GM21529 (cell line): ENCODE results near the gene LAMP5.

Source experiments
- ATAC-seq: cut with Tn5 transposase; IDR thresholded peaks from one replicate; pipeline ENCODE4 v1.9.1; 2021; ENCODE audit not compliant: unreplicated experiment

Gene LAMP5

GRCh38 chr20:9514461-9515213, at the start of gene LAMP5:
LAMP5 (plus strand) TSS chr20:9514590; CDS start chr20:9514853, 263 bp downstream.
- ATAC-seq, result no peak

DNA sequence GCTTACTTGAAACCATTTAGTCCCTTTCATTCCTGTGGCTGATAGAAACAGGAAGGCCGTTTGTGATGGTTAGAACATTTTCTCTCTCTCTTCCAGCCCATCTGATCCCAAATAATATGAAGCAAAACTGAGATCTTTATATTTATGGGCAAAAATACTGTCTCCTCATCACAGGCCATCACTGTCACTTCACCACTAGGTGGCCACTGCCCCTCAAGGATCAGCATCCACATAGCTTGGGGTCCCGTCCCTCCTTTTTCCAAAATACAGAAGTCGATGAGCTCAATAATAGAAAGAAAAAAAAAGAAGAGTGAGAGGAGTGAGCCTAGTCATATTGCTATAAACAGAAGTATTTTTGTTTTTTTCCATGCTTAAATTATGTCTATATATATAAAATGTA, 46.4 kb upstream of the LAMP5 start:
- no peak for ATAC-seq

DNA sequence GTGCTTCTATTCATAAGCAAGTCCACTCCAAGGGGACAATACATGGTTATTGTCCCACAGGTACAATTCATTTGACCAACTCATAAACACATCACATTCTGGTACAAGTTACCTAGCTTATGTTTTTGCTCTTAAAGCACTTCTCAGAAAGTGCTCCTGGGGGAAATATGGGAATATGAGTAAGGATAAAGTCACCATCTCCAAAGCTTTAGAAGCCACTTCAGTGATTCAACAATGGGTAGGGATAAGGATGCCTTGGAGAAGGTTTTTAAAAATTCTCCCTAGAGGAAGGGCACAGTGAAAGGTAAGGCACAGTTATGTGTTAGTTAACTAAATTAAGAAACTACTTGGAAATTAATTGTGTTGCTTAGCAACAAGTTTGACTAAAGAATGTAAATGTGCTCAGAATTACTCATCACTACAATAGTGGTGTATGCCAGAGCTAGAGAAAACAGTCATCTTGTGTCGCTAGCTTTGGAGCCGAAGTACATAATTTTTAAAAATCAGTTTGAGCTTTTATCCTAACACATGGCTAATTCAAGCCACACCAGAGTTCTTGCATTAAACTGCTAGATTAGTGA, 39.5 kb upstream of the LAMP5 start:
- ATAC-seq, result no peak

DNA sequence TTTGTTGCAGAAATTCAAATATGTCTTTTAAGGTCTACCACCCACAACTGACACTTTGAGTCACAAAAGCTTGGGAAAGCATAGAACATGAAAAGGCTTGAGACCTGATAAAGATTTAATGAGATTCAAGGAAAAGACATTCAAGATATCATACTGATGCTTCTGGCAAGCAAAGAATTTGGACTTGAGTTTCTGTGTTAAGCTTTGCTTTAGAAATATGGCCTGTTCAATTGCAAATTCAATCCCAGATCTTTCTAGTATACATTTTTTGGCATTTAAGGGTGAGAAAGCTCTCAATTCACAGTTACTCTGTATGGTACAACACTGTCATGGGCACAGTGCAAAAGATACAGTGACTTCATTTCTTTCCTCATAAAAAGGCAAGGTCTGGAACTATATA, 38.9 kb upstream of the LAMP5 start:
- ATAC-seq, result no peak

- ATAC-seq, result no peak
Observed at GRCh38 chr20:9476174-9476573, 38.2 kb upstream of the LAMP5 start.

DNA sequence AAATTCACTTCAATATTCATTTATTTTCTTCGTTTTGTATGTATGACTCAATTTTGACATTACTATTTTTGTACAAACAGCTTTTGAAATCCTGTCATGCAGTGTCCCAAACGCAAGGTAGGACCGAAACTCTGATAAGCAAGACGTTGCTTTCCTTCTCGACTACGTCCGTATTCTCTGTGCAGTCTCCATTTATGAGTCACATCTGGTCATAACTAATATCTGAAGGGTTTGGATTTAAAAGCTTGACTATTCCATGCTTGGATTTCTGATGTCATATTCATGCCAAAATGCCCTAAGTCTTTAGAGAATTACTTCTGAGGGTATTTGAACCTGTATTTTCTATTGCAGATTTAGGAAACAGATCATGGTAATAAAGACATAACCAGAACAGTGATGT, 37.8 kb upstream of the LAMP5 start:
- ATAC-seq, result no peak

DNA sequence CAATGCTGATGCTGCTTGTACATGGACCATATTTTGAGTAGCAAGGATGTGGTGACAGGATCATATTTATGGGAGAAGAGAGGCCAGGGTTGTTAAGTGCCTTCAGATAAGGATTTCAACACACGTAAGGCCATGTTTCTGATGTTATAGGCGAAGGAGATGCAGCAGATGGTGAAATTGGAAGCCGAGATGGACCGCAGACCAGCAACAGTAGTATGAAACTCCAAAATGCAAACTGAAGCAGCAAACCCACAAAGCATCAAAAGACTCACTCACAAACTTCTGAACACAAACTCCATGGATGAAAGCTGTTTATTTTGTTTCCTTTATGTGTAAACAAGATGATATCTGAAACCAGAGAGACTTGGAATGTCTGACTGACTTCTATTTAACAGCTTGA, 35.6 kb upstream of the LAMP5 start:
- ATAC-seq, result no peak

GRCh38 chr20:9480066-9480465, 34.3 kb upstream of the LAMP5 start:
- ATAC-seq, result no peak

- no peak for ATAC-seq
Observed at GRCh38 chr20:9482180-9482579, 32.2 kb upstream of the LAMP5 start.

DNA sequence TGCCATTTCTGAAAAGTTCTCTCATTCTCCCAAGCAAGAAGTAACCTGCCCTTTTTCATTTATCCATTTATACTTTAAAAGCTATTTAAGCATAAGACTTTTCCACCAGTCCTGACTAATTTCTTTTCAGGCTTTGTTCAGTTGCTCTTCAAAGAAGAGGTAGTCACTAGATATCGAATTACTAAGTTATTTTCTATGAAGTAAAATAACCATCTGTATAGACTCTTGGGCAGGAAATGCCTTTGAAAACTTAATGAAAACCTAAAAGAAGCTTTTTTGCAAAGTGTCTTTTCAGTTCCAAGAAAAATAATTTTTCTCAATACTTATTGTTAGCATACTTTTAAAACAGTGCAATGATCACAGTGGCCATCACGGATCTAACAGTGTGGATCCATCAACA, 31.3 kb upstream of the LAMP5 start:
- ATAC-seq, result no peak

GRCh38 chr20:9485614-9486340, 28.6 kb upstream of the LAMP5 start:
- ATAC-seq, result no peak

DNA sequence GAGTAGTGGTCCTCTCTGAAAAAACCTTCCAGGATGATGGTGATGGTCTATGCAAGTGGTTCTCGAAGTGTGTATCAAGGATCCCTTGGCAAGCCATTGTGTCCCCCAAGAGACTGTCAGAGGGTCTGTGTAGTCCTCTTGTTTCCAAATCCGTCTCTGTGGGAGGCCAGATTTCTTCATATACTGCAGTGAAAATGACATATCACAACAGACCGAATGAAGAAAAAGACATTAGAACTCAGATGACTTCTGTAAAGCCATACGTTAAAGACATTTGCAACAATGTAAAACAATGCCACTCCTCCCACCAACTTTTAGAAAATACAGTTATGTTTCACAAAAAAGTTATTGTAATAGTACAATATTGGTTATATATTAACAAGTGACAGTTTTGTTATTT, 27.2 kb upstream of the LAMP5 start:
- ATAC-seq, result no peak

GRCh38 chr20:9488063-9488462, 26.3 kb upstream of the LAMP5 start:
- ATAC-seq, result no peak

GRCh38 chr20:9490161-9490560, 24.2 kb upstream of the LAMP5 start:
- ATAC-seq, result no peak

DNA sequence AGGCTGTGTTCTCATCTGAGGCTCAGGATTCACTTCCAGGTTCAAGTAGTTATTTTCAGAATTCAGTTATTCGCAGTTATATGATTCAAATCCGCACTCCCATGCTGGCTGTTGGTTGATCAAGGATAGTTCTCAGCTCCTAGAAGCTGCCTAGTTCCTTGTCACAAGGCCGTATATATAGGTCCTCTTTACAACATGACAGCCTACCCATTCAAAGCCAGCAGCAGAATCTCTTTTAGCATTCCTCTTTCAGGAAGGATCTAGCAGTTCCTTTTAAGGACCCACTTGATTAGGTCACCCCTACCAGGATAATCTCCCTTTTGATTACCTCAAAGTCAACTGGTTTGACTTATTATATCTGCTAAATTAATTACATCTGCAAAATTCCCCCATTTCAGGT, 23.8 kb upstream of the LAMP5 start:
- ATAC-seq, result no peak

DNA sequence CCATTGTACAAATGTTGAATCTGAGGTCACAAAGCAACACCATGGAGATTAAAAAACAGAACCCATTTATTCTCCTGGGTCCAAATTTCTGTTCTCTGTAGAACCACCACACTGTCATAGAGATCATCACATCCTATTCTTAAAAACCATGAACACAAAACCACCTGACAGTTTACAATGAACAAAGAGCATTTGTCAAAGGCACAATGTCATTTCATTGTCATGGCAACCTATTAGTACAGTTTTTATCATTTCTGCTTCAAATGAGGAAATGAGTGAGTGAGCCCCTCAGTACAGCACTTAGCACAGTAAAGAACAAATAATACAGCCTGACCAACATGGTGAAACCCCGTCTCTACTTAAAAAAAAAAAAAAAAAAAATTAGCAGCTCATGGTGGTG, 23.1 kb upstream of the LAMP5 start:
- ATAC-seq, result no peak

DNA sequence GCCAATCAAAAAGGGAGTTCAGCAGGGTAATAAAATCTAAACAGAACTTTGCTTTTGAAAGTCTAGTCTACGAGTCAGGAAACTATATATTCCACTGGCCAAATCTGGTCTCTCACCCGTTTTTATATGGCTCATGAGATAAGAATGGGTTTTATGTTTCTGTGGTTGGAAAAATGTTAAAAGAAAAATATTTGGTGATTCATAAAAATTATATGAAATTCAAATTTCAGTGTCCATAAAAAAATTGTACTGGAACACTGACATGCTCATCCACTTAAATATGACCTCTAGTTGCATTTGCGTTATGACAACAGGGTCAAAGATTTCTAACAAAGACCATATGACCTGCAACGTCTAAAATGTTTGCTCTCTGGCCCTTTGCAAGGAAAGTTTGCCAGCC, 22.3 kb upstream of the LAMP5 start:
- ATAC-seq, result no peak

DNA sequence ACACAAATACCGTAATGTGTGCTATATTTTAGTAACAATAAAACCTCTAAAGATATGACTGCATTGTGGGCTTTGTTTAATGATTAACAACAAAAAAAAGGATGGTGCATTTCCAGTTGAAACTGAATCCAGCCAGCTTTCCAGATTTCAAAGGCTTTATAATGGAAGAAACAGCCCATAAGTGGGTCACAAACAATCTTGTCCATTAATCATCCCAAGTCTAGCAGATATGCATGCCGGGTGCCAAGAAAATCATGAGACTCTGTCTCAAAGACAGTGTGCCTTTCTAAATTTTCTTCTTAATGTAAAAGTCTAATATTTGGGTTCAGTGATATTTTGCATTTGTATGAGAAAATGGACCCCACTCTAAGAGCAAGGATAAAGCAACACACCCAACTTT, 20.6 kb upstream of the LAMP5 start:
- ATAC-seq, result no peak

DNA sequence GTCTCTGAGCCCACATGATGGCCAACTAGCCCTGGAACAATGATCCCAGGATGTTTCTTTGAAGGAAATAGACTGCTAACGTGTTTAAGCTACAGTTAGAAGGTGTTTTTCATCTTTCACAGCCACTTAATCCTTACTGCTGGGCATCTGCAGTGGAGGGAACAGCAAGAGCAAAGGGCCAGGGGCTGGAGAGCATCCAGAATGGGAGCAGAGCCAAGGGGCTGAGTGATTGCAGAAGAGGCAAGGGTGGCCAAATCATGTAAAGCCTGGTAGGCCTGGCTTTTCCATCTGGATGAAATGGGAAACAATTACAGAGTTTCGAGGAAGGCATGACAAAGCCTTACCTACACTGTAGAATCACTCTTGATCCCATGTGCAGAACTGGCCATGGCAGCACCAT, 18.7 kb upstream of the LAMP5 start:
- no peak for ATAC-seq

GRCh38 chr20:9496155-9496554, 18.2 kb upstream of the LAMP5 start:
- no peak for ATAC-seq

- ATAC-seq, result no peak
Observed at GRCh38 chr20:9498322-9498721, 16.1 kb upstream of the LAMP5 start.

- ATAC-seq, result no peak
Observed at GRCh38 chr20:9499126-9499899, 15.1 kb upstream of the LAMP5 start.
